Suprapubic skin (tissue), 4 donors: Measurements from ENCODE around the gene SPRR1A.

Experiments used
- POLR2A ChIP-seq, 2 donors: fragments of 450-650 bp; IDR thresholded peaks; one replicate each; pipeline ENCODE4 v1.6.1; 2017; ENCODE audit warnings: antibody characterized with exemption in 2 of 2, mild to moderate bottlenecking in 2 of 2, moderate library complexity in 2 of 2
- POLR2AphosphoS5 ChIP-seq, 3 donors: sonication (generic); formaldehyde crosslinking; IDR thresholded peaks; one replicate each; pipeline ENCODE4 v1.6.1; 2017; ENCODE audit warnings: antibody characterized with exemption in 3 of 3
- TF ChIP-seq, protein P1 (sequence below), 2 donors: fragments of 200-600 bp in 1 of 2; fragments of 450-650 bp in 1 of 2; sonication (generic) in 1 of 2; IDR thresholded peaks; one replicate each; pipeline ENCODE4 v1.5.1; 2016 to 2019; ENCODE audit warnings: antibody characterized with exemption in 2 of 2, mild to moderate bottlenecking in 1 of 2, moderate library complexity in 1 of 2

DNA sequence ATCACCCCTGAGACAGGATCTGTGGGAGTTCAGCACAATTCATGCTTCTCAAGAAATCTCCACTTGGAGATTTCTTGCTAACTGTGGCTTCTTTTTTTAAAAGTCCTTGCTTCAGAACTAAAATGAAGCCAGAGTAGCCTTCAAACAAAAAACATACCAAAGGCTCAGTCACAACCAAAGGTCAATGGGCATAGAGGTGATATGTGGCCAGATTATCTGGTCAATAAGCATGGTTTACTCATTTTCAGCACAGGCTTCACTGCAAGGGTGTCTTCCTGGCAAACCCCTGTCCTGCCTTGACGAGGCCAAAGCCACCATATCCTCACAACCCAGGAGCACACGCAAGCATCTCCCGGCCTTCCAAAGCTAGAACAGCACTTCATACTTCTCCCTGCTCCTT, 24.6 kb upstream of the SPRR1A start:
- TF ChIP-seq, protein P1, sequence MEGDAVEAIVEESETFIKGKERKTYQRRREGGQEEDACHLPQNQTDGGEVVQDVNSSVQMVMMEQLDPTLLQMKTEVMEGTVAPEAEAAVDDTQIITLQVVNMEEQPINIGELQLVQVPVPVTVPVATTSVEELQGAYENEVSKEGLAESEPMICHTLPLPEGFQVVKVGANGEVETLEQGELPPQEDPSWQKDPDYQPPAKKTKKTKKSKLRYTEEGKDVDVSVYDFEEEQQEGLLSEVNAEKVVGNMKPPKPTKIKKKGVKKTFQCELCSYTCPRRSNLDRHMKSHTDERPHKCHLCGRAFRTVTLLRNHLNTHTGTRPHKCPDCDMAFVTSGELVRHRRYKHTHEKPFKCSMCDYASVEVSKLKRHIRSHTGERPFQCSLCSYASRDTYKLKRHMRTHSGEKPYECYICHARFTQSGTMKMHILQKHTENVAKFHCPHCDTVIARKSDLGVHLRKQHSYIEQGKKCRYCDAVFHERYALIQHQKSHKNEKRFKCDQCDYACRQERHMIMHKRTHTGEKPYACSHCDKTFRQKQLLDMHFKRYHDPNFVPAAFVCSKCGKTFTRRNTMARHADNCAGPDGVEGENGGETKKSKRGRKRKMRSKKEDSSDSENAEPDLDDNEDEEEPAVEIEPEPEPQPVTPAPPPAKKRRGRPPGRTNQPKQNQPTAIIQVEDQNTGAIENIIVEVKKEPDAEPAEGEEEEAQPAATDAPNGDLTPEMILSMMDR (IDR thresholded peaks at IDR 0.05): no peak
- no peak for TF ChIP-seq POLR2A (IDR thresholded peaks at IDR 0.05)
- no peak for TF ChIP-seq POLR2AphosphoS5 (IDR thresholded peaks at IDR 0.05)
